Measurements from ENCODE around the gene YAP1. TPM values are rescaled to one million over a fixed set of nuclear protein-coding genes. Genes with fewer than 3 reads are reported as not detected.
A peak's percentile ranks its signal among the peaks of the same experiment; 100 is the strongest.

The YAP1 gene
- total RNA-seq, 1 donor from 2014 or later, result 129 TPM

DNA sequence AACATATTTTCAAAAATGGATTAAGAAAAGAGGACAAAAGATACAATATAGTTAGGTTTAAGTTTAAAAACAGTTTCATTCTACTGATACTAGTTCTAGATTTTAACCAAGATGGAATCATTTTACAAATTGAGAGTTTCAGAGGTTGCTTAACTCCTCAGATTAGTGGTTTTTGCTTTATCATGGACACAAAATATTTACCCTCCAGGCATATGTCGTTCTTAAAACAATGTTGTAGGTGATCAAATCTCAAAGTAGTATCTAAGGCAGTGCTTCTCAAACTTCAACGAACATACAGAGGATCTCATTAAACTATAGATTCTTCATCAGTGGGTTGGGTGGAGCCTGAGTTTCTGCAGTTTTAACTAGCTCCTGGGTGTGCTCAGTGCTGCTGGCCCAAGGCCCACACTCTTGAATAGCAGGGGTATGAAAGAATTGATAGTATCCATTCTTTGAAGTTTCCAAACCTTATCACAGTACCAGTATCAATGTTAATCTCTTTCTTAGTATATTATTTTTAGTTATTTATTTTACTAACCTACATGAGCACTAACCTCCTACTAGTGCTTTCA, 48.0 kb downstream of the YAP1 start:
- Histone ChIP-seq H3K9me3 (ENCODE audit: insufficient read depth, low read depth, low read length) (no peaks in the 10 kb centered on the region), H3K27ac (ENCODE audit: low read depth, low read length) (no peak overlapping the region), H3K4me1 (ENCODE audit: insufficient read depth, low read length) (peaks cover 14% of the 10 kb centered on the region), H3K9ac (ENCODE audit: low read length) (no peak overlapping the region), H4K20me1 (ENCODE audit: insufficient read depth, low read length) (peaks cover 65% of the 10 kb centered on the region), H3K79me2 (ENCODE audit: insufficient read depth, low read length) (peaks cover 99% of the 10 kb centered on the region), H2AFZ (ENCODE audit: low read depth, low read length) (no peak overlapping the region), H3K4me3 (ENCODE audit: insufficient read depth, low read depth, low read length) (no peak overlapping the region), H3K36me3 (ENCODE audit: insufficient read depth, low read length) (peaks cover 8% of the 10 kb centered on the region), H3K27me3 (ENCODE audit: insufficient read depth, low read length) (no peaks in the 10 kb centered on the region), H3K4me2 (ENCODE audit: low read length) (no peak overlapping the region)
- peaks cover 28% of the 10 kb centered on the region for H3K4me1 Mint-ChIP-seq (ENCODE audit: low read depth, unreplicated experiment)
- no peak overlapping the region for H3K4me3 Mint-ChIP-seq (ENCODE audit: unreplicated experiment)
- H3K9me3 Mint-ChIP-seq (ENCODE audit: unreplicated experiment), result no peaks in the 10 kb centered on the region
- FAIRE-seq (peak; percentile 67), DNase-seq (ENCODE audit: low read depth) (no peak)
- no peak overlapping the region for H3K27ac Mint-ChIP-seq (ENCODE audit: unreplicated experiment)
- no peaks in the 10 kb centered on the region for H3K27me3 Mint-ChIP-seq (ENCODE audit: low read depth, unreplicated experiment)
- TF ChIP-seq, protein P1, sequence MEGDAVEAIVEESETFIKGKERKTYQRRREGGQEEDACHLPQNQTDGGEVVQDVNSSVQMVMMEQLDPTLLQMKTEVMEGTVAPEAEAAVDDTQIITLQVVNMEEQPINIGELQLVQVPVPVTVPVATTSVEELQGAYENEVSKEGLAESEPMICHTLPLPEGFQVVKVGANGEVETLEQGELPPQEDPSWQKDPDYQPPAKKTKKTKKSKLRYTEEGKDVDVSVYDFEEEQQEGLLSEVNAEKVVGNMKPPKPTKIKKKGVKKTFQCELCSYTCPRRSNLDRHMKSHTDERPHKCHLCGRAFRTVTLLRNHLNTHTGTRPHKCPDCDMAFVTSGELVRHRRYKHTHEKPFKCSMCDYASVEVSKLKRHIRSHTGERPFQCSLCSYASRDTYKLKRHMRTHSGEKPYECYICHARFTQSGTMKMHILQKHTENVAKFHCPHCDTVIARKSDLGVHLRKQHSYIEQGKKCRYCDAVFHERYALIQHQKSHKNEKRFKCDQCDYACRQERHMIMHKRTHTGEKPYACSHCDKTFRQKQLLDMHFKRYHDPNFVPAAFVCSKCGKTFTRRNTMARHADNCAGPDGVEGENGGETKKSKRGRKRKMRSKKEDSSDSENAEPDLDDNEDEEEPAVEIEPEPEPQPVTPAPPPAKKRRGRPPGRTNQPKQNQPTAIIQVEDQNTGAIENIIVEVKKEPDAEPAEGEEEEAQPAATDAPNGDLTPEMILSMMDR (IDR thresholded peaks at IDR 0.05; ENCODE audit: insufficient read depth, low read depth, low read length), result no peak
- no peak for TF ChIP-seq EZH2 (IDR thresholded peaks at IDR 0.05; ENCODE audit: insufficient read depth, low read length)
- no peaks in the 10 kb centered on the region for H3K36me3 Mint-ChIP-seq (ENCODE audit: low read depth, unreplicated experiment)

DNA sequence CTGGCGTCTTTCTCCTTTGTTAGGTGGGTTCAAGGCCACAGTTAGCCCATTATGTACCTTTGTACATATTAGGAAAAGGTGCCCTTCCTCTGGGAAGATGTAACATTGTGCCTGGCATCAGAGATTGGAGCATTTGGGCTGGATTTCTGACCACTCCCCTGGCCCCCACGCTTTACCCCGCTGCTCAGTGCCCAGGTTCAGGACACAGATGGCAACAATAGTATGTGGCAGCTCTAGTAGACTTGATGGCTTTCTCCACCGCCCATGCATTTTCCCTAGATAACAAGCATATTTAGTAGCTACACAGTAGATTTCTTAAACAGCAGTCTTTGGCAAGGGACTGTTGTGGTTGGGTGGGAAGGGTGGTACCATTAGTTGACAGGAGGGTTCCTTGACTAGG, 53.1 kb downstream of the YAP1 start:
- no peak overlapping the region for H3K4me3 ChIP-seq (ENCODE audit: insufficient read depth, low read depth, low read length)
- H3K36me3 Mint-ChIP-seq (ENCODE audit: low read depth, unreplicated experiment), result peaks cover 3% of the 10 kb centered on the region
- H3K79me2 ChIP-seq (ENCODE audit: insufficient read depth, low read length), result peaks cover 94% of the 10 kb centered on the region
- H3K27ac ChIP-seq (ENCODE audit: low read depth, low read length), result no peak overlapping the region
- H3K27ac Mint-ChIP-seq (ENCODE audit: unreplicated experiment), result no peak overlapping the region
- no peak overlapping the region for H3K9ac ChIP-seq (ENCODE audit: low read length)
- DNase-seq (ENCODE audit: low read depth), result no peak
- H3K36me3 ChIP-seq (ENCODE audit: insufficient read depth, low read length), result peaks cover 18% of the 10 kb centered on the region
- FAIRE-seq, result no peak
- H3K4me1 ChIP-seq (ENCODE audit: insufficient read depth, low read length), result peaks cover 3% of the 10 kb centered on the region
- no peaks in the 10 kb centered on the region for H3K27me3 Mint-ChIP-seq (ENCODE audit: low read depth, unreplicated experiment)
- H2AFZ ChIP-seq (ENCODE audit: low read depth, low read length), result no peak overlapping the region
- H3K9me3 ChIP-seq (ENCODE audit: insufficient read depth, low read depth, low read length), result no peaks in the 10 kb centered on the region
- no peak overlapping the region for H3K4me3 Mint-ChIP-seq (ENCODE audit: unreplicated experiment)
- no peak for TF ChIP-seq EZH2 (IDR thresholded peaks at IDR 0.05; ENCODE audit: insufficient read depth, low read length)
- TF ChIP-seq, protein P1 (IDR thresholded peaks at IDR 0.05; ENCODE audit: insufficient read depth, low read depth, low read length), result no peak
- no peak overlapping the region for H3K4me2 ChIP-seq (ENCODE audit: low read length)
- H3K4me1 Mint-ChIP-seq (ENCODE audit: low read depth, unreplicated experiment), result peaks cover 10% of the 10 kb centered on the region
- H3K27me3 ChIP-seq (ENCODE audit: insufficient read depth, low read length), result no peaks in the 10 kb centered on the region
- no peaks in the 10 kb centered on the region for H3K9me3 Mint-ChIP-seq (ENCODE audit: unreplicated experiment)
- H4K20me1 ChIP-seq (ENCODE audit: insufficient read depth, low read length), result peaks cover 32% of the 10 kb centered on the region
